ENCODE data around the gene LTBP3.

LTBP3 gene

GRCh38 chr11:65593518-65594414 lies 35.6 kb upstream of the LTBP3 start:
- no peak overlapping the region for H3K4me3 ChIP-seq (ENCODE audit: insufficient read depth, low read length, poor library complexity, severe bottlenecking)
- H3K79me2 ChIP-seq (ENCODE audit: insufficient read depth, low read length), result no peaks in the 10 kb centered on the region
- no peaks in the 10 kb centered on the region for H3K9me3 ChIP-seq (ENCODE audit: insufficient read depth, low read length)
- H3K27me3 ChIP-seq (ENCODE audit: low read length), result no peaks in the 10 kb centered on the region
- H3K36me3 ChIP-seq (ENCODE audit: low read length), result no peaks in the 10 kb centered on the region
- no peaks in the 10 kb centered on the region for H4K20me1 ChIP-seq (ENCODE audit: low read depth, low read length)
- H3K9ac ChIP-seq (ENCODE audit: low read length), result no peak overlapping the region
- no peak overlapping the region for H3K27ac ChIP-seq (ENCODE audit: low read depth, low read length)
- H3K9me2 ChIP-seq (replicated peaks; ENCODE audit: insufficient read depth, low read length), result no peaks in the 10 kb centered on the region
- TF ChIP-seq EZH2phosphoT487 (conservative IDR thresholded peaks at IDR 0.05; ENCODE audit: low read length), result no peak
- TF ChIP-seq CTCF (IDR thresholded peaks at IDR 0.05; ENCODE audit: insufficient read depth, low read length, poor library complexity, severe bottlenecking), result peak; percentile 43
- no peak overlapping the region for H2AFZ ChIP-seq (ENCODE audit: low read depth, low read length, severe bottlenecking)
- H3K4me2 ChIP-seq (ENCODE audit: low read depth, low read length, poor library complexity, severe bottlenecking), result no peak overlapping the region
- no peaks in the 10 kb centered on the region for H3F3A ChIP-seq (ENCODE audit: insufficient read depth)

- no peak overlapping the region for H3K9ac ChIP-seq (ENCODE audit: low read length)
- no peak overlapping the region for H3K4me3 ChIP-seq (ENCODE audit: insufficient read depth, low read length, poor library complexity, severe bottlenecking)
- no peak overlapping the region for H3K4me2 ChIP-seq (ENCODE audit: low read depth, low read length, poor library complexity, severe bottlenecking)
- no peak overlapping the region for H3K27ac ChIP-seq (ENCODE audit: low read depth, low read length)
- H3K9me2 ChIP-seq (replicated peaks; ENCODE audit: insufficient read depth, low read length), result no peaks in the 10 kb centered on the region
- no peaks in the 10 kb centered on the region for H4K20me1 ChIP-seq (ENCODE audit: low read depth, low read length)
- H3K27me3 ChIP-seq (ENCODE audit: low read length), result no peaks in the 10 kb centered on the region
- no peaks in the 10 kb centered on the region for H3K9me3 ChIP-seq (ENCODE audit: insufficient read depth, low read length)
- no peaks in the 10 kb centered on the region for H3K79me2 ChIP-seq (ENCODE audit: insufficient read depth, low read length)
- no peak for TF ChIP-seq EZH2phosphoT487 (conservative IDR thresholded peaks at IDR 0.05; ENCODE audit: low read length)
- TF ChIP-seq CTCF (IDR thresholded peaks at IDR 0.05; ENCODE audit: insufficient read depth, low read length, poor library complexity, severe bottlenecking), result no peak
- H3K36me3 ChIP-seq (ENCODE audit: low read length), result no peaks in the 10 kb centered on the region
- no peak overlapping the region for H2AFZ ChIP-seq (ENCODE audit: low read depth, low read length, severe bottlenecking)
- H3F3A ChIP-seq (ENCODE audit: insufficient read depth), result no peaks in the 10 kb centered on the region
These were observed 34.8 kb upstream of the LTBP3 start for GRCh38 chr11:65592858-65593517.

GRCh38 chr11:65591939-65592857 lies 34.0 kb upstream of the LTBP3 start:
- Histone ChIP-seq H2AFZ (ENCODE audit: low read depth, low read length, severe bottlenecking) (no peak overlapping the region), H3K4me3 (ENCODE audit: insufficient read depth, low read length, poor library complexity, severe bottlenecking) (no peak overlapping the region), H3K4me2 (ENCODE audit: low read depth, low read length, poor library complexity, severe bottlenecking) (no peak overlapping the region), H4K20me1 (ENCODE audit: low read depth, low read length) (no peaks in the 10 kb centered on the region), H3F3A (ENCODE audit: insufficient read depth) (no peaks in the 10 kb centered on the region), H3K36me3 (ENCODE audit: low read length) (no peaks in the 10 kb centered on the region), H3K9me3 (ENCODE audit: insufficient read depth, low read length) (no peaks in the 10 kb centered on the region), H3K27me3 (ENCODE audit: low read length) (no peaks in the 10 kb centered on the region), H3K9ac (ENCODE audit: low read length) (no peak overlapping the region), H3K9me2 (replicated peaks; ENCODE audit: insufficient read depth, low read length) (no peaks in the 10 kb centered on the region), H3K79me2 (ENCODE audit: insufficient read depth, low read length) (no peaks in the 10 kb centered on the region), H3K27ac (ENCODE audit: low read depth, low read length) (no peak overlapping the region)
- TF ChIP-seq CTCF (IDR thresholded peaks at IDR 0.05; ENCODE audit: insufficient read depth, low read length, poor library complexity, severe bottlenecking) (no peak), EZH2phosphoT487 (conservative IDR thresholded peaks at IDR 0.05; ENCODE audit: low read length) (no peak)
